Measurements from ENCODE around the gene INPP5A.

The INPP5A gene

DNA sequence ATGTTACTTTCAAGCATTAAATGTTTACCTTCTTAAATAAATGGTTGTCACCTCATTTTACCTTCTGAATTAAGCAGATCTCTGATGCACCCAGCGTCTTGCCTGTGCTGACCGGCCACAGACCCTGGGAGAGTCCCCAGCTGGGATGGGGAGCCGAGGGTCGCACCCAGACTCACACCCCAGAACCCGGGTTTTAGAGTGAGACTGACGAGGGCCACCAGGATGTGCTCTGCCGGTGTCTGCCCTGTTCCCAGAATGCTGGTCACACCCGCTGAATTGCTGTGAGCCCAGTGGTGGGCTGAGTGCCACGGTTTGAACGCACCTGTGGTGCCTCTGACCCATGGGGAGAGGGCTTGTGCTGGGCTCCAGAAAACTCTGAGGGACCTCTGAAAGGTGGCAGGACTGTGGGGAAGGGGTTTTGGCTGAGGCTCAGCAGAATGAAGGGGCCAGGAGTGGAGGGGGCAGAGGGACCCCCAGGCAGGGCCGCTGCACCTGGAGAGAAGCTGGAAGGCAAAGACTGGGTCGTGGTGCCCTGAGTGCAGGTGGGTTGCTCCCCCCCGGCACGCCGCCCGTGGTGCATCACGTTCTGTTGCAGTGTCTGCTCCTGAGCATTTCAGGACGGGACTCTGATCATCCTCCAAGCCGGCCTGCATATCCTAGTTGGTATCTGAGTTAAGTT lies 39.2 kb downstream of the INPP5A start:
- in situ Hi-C loops (cut with MboI; ENCODE audit: low sequenced_read_pairs), result no loop called here

DNA sequence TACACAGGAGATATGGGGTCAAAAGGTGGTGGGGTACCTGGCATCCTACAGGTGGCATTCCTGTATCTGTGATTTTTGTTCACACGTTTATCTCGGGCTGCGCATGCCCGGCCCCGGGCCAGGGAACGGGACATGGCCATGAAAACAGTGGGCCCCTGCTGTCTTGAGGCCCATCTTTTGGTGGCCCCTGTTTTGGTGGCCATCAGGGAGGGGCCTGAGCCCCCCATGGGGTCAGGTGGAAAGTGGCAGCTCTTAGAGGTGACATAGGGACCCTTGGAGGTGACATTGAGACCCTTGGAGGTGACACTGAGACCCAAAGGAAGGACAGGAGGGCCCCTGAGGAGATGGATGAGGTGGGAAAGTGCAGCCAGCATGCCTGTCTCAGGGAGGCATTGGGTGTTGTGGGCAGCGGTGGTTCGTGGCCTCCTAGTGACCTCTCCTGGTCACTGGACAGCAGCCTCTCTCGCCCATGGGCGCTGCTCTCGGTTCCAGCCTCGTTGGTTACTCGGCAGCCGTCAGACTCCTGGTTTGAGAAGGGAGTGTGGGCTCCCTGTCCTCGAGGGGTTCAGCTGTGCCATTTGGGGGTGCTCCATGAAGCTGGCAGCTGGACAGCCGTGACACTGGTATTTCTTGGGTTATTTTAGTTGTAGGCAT lies 39.9 kb downstream of the INPP5A start:
- in situ Hi-C loops (cut with MboI; ENCODE audit: low sequenced_read_pairs), result no loop called here

DNA sequence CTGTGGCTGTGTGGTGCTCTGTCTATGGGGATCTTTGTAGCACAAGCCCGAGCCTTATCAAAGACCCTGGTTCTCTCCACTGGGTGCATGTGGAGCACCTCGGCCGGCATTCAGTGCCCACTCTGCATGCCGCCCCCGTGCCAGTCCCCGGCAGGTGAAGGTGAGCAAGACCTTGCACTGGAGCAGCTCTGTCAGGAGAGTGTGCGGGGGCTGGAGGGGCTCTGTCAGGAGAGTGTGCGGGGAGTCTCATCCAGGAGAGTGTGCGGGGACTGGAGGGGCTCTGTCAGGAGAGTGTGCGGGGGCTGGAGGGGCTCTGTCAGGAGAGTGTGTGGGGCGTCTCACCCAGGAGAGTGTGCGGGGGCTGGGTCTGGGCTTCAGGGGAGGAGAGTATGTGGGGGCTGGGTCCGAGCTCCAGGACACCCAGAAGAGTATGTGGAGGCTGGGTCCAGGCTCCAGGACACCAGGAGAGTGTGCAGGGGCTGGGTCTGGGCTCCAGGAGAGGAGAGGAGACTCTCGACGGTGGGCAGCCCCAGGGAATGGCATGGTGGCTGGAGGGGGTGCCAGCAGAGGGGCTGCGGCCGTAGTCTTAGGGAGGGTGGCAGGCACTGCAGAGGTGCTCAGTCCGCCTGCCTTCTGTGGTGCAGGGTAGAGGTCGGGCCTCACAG lies 40.8 kb downstream of the INPP5A start:
- in situ Hi-C loops (cut with MboI; ENCODE audit: low sequenced_read_pairs), result no loop called here

DNA sequence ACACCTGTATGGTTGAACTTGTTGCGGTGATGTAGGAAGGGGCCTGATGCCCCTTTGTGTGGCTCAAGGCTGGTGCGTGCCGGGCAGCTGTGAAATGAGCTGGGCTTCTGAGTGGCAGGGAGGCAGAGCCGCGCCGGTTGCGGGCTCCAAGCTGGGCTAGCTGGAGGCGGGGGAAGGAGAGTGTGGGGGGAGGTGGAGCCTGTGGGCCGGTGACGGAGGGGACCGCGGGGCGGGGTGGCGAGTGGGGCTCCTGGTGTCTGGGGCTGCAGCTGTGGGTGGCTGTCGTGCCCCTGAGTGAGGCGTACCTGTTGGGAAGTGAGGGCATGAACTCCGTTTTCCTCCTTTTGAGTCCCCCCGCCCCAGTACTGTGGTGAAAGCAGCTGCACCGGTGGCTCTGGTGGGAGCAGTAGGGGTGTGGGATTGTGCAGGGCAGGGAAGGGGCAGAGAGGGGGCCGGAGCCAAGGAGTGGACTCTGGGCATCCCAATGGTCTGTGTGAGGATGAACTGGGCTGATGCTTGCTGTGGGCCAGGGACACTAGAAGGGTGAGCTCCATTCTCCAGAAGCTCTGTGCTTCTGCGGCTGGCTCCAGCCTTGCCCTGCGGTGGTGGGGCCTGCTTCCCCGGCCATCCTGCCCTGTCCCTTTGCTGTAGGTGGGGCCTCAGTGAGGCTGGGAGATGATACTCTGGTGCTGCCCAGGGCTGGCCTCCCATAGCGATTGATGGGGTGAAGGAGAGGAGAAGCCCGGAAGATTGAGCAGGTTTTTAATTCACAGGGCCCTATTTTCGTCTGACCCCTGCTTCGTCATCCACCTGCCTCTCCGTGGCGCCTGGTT lies 41.7 kb downstream of the INPP5A start:
- in situ Hi-C loops (cut with MboI; ENCODE audit: low sequenced_read_pairs), result no loop called here

DNA sequence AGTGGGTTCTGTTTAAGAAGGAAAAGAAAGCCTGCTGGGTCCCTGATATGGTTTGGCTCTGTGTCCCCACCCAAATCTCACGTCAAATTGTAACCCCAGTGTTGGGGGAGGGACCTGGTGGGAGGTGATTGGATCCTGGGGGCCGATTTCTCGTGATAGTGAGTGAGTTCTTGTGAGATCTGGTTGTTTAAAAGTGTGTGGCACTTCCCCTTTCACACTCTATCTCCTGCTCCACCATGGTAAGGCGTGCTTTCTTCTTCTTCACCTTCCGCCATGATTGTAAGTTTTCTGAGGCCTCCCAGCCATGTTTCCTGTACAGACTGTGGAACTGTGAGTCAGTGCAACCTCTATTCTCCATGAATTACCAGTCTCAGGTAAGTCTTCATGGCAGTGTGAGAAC lies 42.6 kb downstream of the INPP5A start:
- in situ Hi-C loops (cut with MboI; ENCODE audit: low sequenced_read_pairs), result no loop called here

DNA sequence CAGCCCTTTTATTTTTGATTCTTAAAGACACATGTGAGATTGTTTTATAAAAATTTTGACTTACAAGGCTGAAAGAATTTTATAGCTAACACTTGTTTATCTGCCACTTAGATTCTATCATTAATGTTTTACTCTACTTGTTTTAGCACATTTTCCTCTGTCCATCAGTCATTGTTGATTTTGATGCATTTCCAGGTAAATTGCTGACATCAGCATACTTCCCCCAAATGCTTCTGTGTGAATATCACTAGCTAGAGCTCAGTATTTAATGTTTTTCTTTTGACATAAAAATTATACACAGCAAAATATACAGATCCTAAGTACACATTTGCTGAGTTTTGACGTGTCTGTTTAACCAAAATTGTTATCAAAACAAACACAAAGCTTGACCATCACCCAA lies 43.0 kb downstream of the INPP5A start:
- in situ Hi-C loops (cut with MboI; ENCODE audit: low sequenced_read_pairs), result no loop called here

DNA sequence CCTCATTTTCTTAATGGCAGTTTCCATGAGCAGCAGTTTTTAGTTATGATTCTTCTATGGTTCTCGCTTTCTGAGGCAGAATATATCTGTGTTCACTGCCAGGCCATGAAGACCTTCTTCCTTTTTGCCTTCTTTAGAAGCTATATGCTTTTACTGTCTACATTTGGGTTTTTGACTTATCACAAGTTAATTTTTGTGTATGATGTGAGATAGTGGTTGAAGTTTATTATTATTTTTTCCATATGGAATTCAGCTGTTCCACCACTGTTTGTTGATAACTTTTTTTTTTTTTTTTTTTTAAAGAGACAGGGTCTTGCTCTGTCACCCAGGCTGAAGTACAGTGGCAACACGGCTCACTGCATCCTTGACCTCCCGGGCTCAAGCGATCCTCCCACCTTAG lies 44.5 kb downstream of the INPP5A start:
- in situ Hi-C loops (cut with MboI; ENCODE audit: low sequenced_read_pairs), result no loop called here

DNA sequence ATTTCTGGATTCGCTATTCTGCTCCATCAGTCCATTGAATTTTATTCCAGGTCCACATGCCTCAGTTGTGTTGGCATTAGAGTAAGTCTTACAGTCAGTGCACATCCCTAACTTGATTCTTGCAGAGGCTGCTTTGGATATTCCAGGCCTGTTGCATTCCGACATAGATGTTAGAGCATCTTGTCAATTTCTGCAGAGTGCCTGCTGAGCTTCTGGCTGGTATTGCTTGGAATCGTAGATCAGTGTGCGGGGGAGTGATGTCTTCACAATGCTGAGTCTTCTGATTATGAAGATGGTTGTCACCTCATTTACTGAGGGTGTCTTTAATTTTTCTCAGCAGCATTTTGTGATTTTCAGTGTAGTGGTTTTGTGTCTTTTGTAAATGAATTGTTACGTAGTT lies 45.2 kb downstream of the INPP5A start:
- in situ Hi-C loops (cut with MboI; ENCODE audit: low sequenced_read_pairs), result no loop called here

DNA sequence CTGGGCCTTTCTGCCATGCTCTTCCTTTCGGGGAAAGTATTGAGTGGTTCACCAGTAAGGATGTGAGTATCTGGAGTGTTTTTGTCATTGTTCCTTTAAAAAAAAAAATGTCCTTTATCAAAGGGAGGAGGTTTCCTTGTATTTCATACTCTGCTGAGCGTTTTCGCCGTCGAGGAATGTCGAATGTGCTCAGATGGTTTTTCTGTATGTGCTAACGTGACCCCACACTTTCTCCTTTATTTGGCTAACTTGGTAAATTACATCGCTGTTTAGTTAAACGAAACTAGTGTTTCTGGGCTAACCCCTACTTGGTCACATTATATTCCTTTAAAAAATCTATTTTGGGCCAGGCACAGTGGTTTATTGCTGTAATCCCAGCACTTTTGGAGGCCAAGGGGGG lies 45.9 kb downstream of the INPP5A start:
- in situ Hi-C loops (cut with MboI; ENCODE audit: low sequenced_read_pairs), result no loop called here

DNA sequence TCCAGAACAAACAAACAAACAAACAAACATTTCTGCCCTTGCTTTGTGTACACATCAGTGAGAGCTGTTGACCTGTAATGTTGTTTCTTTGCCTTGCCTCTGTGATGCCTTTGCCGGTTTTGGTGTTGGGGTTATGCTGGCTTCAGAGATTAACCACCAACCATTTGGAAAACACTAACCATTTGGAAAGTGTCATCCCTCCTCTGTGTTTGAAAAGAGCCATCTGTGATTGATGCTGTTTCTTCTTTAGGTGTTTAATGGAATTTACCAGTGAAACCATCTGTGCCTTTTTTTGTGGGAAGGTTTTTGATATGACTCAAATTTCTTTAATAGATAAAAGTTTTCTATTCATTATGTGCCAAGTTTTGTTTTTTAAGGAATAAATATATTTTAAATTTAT lies 46.5 kb downstream of the INPP5A start:
- in situ Hi-C loops (cut with MboI; ENCODE audit: low sequenced_read_pairs), result no loop called here

DNA sequence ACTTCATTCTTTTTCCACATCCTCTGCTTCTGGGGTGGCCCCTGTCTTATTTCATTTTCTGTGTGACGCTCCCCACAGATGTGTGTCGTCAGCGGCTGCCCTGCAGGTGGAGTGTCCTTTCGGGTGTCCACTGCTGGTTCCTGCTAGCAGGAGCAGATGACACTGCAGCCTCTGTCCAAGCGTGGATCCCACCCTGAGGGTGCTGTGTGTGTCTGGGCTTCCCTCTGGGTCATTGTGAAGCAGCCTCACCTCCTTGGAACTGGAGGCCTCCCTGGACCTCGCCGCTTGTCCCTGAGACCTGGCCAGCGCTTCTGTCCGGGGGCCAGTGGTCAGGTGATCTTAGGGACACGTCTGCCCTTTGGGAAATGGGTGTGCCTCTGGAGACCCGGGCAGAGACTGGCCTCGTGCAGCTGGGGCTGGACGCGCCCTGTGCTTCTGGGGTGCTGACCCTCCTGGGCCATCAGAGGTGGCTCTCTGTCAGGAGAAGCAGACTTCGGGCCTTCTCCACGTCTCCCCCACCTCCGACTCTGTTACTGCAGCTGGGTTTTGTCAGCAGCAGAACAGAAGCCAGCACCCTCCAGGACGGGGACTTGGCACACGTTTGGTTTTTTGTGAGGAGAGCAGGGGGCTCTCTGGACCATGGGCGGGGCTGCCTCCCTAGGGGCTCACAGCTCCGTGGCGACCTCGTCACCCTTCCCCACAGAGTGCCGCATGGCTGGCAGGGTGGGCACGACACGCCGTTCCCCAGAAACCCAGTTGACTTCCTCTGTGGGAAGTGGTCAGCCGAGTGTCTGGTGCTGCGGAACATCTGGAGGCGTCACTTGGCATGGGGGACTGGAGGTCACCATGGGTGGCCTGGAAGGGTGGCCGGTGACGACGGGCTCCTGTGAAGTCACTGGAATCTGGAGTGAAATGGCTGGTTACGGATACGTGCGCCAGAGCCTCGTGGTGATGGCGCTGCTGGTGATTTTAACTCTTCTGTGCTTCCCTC lies 48.4 kb downstream of the INPP5A start:
- in situ Hi-C loops (cut with MboI; ENCODE audit: low sequenced_read_pairs), result no loop called here

DNA sequence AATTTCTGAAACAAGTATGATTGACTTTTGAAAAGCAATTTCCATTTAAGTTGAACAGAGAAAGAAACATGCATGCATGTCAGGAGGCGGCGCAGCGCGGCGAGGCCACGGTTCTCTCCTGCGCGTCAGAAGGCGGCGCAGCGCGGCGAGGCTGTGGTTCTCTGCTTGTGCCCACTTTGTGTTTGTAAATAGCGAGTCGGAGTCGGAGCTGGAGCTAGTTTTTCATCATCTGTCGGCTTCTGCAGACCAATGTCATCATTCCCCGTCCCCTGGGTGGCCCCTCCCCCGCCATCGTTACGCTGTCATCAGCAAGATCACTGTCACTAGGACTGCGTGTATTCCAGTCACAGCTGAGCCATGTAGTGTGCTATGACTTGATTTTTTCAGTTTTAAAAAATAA lies 49.2 kb downstream of the INPP5A start:
- in situ Hi-C loops (cut with MboI; ENCODE audit: low sequenced_read_pairs), result no loop called here

DNA sequence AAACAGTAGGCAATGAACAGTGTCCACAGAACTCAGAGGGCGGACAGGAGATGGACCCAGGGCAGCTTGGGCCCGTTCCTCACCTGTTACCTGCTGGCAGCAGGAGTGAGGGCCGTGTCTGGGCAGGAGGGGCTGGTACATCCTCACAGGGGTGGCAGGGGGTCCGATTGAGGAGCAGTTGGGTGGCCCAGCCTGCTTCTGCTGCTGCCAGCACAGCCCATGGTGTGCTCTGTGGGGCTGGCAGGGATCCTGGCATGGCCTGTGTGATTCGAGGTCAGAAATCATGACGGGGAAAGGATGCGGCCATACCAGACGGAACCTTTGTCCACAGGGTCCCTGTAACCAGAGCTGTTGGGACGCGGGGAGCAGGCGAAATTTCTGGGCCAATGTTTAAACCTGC lies 49.6 kb downstream of the INPP5A start:
- in situ Hi-C loops (cut with MboI; ENCODE audit: low sequenced_read_pairs), result no loop called here

DNA sequence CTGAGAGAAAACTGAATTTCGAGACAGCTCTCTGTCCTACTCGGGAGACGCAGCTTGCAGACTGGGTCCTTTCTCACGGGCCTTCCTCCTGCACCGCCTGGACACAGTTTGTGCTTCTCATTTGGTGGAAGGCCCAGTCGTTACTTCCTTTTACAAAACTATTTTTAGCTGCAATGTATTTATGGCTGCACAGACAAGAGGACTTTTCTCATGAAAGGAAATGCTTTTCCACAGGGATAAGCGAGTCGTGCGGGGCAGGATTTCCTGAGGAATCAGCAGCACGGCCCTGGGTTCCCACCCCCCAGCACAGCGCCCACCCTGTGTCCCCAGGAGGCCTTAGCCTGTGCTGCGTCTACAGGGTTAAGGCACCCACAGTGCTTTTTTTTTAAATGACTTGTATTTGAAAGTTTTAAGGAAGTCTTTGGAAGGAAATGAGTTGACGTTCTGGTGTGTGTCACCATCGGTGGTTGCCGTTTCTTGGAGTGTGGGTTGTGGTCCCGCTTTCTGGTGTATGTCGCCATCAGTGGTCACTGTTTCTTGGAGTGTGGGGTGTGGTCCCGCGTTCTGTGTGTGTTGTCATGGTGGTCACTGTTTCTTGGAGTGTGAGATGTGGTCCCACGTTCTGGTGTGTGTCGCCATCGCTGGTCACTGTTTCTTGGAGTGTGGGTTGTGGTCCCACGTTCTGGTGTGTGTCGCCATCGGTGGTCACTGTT lies 50.9 kb downstream of the INPP5A start:
- in situ Hi-C loops (cut with MboI; ENCODE audit: low sequenced_read_pairs), result no loop called here

DNA sequence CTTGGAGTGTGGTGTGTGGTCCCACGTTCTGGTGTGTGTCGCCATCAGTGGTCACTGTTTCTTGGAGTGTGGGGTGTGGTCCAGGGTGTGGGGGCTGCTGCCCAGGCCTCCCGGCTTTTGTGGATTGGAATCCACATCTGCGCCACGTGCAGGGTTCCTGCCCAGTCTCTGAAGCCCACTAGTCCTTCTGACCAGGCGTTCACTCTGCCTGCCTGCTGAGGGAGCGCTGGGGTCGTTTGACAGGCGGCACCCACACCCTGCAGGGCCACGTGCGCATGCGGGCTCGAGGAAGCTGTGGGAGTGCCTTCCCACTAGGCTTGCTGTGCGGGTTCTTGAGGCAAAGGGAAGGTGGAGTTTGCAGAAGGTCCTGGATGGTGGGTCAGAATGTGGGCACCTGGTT lies 51.4 kb downstream of the INPP5A start:
- in situ Hi-C loops (cut with MboI; ENCODE audit: low sequenced_read_pairs), result no loop called here

DNA sequence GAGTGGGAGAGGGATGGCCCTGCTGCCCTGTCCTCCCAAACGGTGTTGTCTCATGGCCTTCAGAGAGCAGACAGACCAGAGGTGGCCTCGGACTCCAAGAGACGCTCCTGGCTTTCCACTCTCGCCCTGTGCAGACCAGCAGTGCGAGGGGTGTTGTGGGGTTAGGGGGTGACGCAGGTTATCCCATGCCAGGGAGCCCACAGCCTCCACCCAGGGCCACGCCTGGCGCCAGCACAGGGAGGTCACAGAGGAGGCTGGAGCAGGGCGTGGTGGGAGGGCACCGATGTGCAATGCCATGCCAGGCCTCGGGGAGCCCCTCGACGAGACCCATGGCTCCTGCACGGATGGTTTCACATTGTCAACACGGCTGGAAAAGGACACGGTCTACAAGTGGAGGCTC lies 52.1 kb downstream of the INPP5A start:
- in situ Hi-C loops (cut with MboI; ENCODE audit: low sequenced_read_pairs), result no loop called here

DNA sequence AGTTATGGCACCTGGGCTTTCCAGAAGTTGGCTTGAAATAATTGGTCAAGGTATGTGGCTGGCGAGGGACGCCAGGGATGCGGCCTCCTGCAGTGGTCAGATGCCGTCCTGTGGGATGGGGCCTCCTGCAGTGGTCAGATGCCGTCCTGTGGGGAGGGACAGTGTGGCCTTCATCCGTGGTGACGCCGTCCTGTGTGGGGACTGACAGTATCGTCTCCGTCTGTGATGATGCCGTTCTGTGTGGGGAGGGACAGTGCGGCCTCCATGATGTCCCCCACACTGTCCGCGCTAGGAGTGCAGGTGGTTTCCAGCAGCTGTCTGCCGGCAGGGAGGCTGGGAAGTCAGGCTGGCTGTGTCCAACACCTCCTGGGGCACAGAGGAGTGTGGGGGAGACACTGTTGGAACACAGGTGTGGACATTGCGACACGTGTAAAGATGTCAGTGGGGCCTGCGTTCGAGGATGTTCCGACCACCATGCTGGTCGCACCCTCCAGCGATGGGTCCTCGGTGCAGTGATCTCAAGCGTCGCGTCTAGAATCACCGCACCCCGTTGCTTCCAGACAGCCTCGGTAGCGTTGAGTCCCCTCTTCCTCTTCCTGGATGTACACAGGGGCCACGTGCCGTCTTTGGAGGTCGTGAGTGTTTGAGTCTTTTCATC lies 52.6 kb downstream of the INPP5A start:
- in situ Hi-C loops (cut with MboI; ENCODE audit: low sequenced_read_pairs), result no loop called here

DNA sequence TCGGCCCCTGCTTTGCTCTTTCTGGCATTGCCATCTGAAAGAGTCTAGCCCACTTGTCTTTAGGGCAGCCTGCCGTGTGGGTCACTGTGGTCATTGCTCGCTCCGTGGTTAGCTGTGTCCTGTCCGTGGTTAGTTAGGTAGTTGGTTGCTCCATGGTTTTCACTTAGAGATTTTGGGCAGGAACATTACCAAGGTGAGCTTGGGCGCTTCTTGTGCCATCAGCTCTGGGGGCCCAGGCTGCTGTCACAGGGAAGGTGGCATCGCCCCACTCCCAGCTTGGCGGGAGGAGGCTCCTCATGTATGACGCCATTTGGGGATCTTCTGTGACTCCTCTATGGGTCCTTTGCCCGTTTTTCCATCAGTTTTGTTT lies 53.1 kb downstream of the INPP5A start:
- in situ Hi-C loops (cut with MboI; ENCODE audit: low sequenced_read_pairs), result no loop called here
